Activated CD4-positive, alpha-beta T cell treated with anti-CD3 and anti-CD28 coated beads for 48 hours (primary cell): ENCODE data around the gene PATJ.
"Not testable (repeated sequence)": the region's sequence is repeated elsewhere in the genome, so short reads cannot be mapped to it uniquely, and the experiment has no call there.

Source experiments
- DNase-seq: peaks from one replicate; pipeline ENCODE4 v3.0.0-alpha.2; 2020

PATJ gene

GRCh38 chr1:61951731-61952580 lies 209.7 kb downstream of the PATJ start:
- no peak for DNase-seq

GRCh38 chr1:61952675-61953074 lies 210.4 kb downstream of the PATJ start:
- DNase-seq = no peak

DNA sequence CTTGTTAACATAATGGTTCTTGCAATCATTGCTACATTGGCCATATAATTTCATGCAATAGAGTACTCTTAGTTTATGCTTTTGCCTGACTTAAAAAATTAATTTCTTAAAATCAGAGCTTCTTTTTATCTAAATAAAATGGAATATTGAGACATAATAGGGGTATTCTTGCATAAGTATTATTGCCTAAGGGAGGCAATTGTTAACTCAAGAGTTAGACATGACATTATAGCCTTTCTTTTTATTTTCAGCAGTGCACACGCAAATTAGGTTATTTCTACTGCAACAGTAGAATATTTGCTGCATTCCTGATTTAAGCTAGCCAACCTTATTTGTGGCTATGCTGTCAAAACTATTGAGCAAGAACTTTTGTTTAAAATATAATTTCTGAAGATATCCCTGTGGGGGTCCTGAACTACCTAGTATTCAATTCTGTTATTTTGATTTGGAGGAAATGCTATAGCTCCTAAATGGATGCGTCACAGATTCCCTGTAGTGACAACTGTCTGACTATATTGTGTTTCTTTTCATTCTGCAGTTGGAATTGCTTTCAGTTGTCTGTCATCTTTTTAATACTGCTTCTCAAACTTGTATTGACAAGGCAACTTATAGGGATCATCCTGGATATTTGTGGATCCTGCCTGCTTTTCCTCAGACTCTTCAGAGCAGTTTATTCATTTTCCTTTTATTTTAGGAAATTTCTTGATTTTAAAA lies 211.0 kb downstream of the PATJ start:
- DNase-seq = no peak

DNA sequence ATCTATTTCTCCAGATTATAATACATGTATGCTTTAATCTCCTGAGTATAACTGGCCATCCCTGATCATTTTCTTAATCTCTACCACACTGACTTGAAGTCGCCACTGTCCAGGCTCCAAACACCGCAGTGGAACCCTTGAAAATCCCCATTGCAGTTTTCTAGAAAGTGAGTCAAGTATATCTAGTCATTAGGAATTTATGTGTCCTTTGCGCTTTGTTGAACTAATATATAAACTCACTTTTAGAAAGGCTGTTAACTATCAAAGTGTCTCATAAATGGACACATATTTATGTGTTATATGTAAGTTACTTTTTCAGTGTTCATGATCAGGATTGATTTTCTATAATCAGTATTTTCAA lies 211.5 kb downstream of the PATJ start:
- DNase-seq = no peak

GRCh38 chr1:61955261-61955660 lies 213.0 kb downstream of the PATJ start:
- no peak for DNase-seq

- DNase-seq = no peak
Measured at GRCh38 chr1:61956016-61956645, 213.9 kb downstream of the PATJ start.

DNA sequence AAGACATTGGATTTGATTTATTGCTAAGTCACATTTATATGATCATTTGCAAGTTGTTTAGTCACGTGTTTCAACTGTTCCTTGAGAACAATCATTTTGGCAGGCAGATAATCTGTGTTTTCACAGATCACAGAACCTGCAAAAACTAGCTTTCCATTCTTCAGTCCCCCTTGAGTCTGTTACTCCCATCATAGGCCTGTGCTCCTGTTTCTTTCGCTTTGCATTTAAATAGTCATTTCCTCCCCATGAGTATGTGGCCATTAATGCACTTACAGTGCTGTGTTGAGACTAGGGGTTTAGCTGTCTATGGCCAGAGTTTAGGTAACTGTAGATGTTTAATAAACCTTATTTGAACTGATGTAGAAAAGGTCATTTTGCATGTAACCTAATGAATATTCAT lies 214.5 kb downstream of the PATJ start:
- no peak for DNase-seq

GRCh38 chr1:61961009-61961408 lies 218.7 kb downstream of the PATJ start:
- no peak for DNase-seq

DNA sequence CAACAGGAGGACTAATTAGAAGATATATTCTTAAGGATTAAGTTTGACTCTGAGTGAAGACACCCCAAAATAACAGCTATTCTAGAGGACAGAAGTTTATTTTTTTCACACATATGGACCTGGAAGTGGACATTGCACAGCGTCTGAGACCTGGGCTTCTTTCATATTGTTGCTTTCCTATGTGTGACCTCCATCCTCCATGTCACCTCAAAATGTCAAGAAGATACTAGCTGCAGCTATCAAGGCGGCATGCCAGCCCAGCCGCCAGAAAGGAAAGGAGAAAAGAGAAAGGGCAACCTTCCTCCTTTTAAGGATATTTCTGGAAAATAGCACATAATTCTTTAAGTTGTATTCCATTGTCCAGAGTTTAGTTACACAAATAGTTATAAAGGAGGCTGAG lies 220.4 kb downstream of the PATJ start:
- no peak for DNase-seq

DNA sequence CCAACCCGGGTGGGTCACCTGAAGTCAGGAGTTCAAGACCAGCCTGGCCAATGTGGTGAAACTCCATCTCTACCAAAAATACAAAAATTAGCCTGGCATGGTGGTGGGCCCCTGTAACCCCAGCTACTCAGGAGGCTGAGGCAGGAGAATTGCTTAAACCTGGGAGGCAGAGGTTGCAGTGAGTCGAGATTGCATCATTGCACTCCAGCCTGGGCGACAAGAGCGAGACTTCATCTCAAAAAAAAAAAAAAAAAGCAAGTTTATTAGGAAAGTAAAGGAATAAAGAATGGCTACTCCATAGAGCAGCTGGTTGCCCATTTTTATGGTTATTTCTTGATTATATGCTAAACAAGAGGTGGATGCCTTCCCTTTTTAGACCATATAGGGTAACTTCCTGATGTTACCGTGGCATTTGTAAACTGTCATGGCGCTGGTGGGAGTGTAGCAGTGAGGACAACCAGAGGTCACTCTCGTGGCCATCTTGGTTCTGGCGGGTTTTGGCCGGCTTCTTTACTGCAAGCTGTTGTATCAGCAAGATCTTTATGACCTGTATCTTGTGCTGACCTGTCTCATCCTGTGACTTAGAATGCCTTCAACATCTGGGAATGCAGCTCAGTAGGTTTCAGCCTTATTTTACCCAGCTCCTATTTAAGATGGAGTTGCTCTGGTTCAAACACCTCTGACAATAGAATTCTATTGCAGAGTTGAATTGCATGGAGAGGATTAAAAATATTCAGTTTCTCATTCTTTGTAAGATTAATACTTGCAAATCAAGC lies 224.4 kb downstream of the PATJ start:
- not testable (repeated sequence) for DNase-seq

GRCh38 chr1:61967750-61968149 lies 225.5 kb downstream of the PATJ start:
- DNase-seq = no peak

DNA sequence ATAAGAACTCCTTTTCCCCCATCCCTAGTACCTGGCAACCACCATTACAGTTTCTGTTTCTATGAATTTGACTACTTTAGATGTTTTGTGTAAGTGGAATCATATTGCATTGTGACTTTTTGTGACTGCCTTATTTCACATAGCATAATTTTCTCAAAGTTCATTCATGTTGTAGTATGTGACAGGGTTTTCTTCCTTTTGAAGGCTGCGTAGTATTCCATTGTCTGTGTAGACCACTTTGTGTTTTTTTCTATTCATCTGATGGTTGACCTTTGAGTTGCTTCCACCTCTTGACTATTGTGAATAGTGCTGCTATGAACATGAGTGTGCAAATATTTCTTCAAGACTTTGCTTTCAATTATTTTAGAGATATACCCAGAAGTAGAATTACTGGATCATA lies 226.6 kb downstream of the PATJ start:
- no peak for DNase-seq

GRCh38 chr1:61973100-61973837 lies 231.0 kb downstream of the PATJ start:
- DNase-seq = no peak

- no peak for DNase-seq
Measured at GRCh38 chr1:61975638-61976037, 233.4 kb downstream of the PATJ start.

- DNase-seq = no peak
Measured at GRCh38 chr1:61976566-61976965, 234.3 kb downstream of the PATJ start.

- DNase-seq = no peak
Measured at GRCh38 chr1:61978796-61979195, 236.5 kb downstream of the PATJ start.

- no peak for DNase-seq
Measured at GRCh38 chr1:61979729-61980128, 237.4 kb downstream of the PATJ start.

DNA sequence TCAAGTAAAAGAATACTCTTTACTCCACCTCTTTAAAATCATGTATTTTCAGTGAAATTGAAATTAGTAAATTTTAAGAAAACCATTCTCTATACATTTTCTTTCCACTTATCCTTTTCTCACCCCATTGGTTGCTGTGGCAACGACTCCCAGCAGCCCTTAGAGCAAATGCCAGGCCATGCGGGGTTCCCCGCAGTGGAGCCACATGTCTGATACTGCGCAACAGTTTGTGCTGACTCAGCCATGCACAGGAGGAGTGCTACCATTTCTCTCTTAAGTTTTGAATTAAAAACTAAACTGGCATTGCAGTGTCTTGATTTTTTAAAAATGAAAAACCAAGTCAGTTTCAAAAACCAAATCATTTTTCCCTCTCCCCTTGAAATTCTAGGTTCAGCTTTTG lies 238.3 kb downstream of the PATJ start:
- peak; percentile 26 for DNase-seq

DNA sequence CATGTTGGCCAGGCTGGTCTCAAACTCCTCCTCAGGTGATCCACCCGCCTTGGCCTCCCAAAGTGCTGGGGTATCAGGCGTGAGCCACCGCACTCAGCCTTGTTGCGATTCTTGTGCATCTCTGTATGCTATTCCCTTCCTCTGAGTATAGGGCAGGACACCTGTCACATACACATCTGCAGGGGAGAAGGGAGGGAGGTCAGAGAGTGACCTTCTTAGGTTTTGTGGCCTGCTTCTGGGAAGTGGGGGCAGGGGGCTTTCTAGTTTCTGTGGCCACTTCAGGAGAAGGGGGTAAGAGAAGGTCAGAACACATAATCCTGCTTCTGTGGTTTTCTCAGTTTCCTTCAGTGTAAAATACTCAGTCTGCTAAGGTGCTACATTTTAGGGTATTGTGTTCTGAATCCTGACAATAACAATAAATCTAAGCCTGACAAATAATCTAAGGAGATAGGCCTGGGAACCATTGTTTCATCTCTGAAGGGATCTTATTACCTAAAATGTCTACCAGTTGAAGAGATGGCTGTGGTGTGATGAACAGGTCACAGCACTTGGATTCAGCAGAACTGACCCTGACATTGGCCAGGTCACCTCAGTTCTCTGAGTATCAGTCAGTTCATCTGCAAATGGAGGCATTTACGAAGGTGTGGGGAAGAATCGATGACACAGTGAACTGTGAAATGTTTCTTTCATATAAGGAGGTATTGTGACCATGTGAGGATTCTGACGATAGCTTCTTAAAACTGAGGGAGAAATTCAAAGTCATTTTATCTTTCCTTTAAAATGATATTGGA lies 239.8 kb downstream of the PATJ start:
- DNase-seq = no peak

- DNase-seq = no peak
Measured at GRCh38 chr1:61983236-61983635, 241.0 kb downstream of the PATJ start.

- DNase-seq = no peak
Measured at GRCh38 chr1:61992257-61992656, 250.0 kb downstream of the PATJ start.
